Kidney epithelial cell (primary cell): Measurements from ENCODE around the gene A2M. TPM values are rescaled to one million over a fixed set of nuclear protein-coding genes. Genes with fewer than 3 reads are reported as not detected.

Experiments used
- DNase-seq: peaks from one replicate; pipeline ENCODE4 v3.0.0-alpha.2; 2010; ENCODE audit warnings: low read depth
- H3K27me3 ChIP-seq: 2 replicates; pipeline ENCODE4 v1.6.0; 2011; ENCODE audit warnings: low read length; ENCODE audit not compliant: control insufficient read depth, insufficient read depth
- H3K36me3 ChIP-seq: 2 replicates; pipeline ENCODE4 v1.5.1; 2011; ENCODE audit warnings: low read length; ENCODE audit not compliant: control insufficient read depth, insufficient read depth
- H3K4me3 ChIP-seq: 2 replicates; pipeline ENCODE4 v1.5.1; 2011; ENCODE audit warnings: low read depth, mild to moderate bottlenecking, control low read depth, low read length
- total RNA-seq: library from RNA; depleted of rRNA; stranded (reverse); fragments of >200 nt; gene quantifications from 2 replicates; pipeline ENCODE4 v1.2.3, GENCODE V29; 2015
- TF ChIP-seq, protein P1 (sequence below): IDR thresholded peaks from 2 replicates; pipeline ENCODE4 v1.5.1; 2011; ENCODE audit warnings: mild to moderate bottlenecking, moderate library complexity, low read length, control low read depth, inconsistent platforms; ENCODE audit not compliant: insufficient read depth, poor library complexity, severe bottlenecking

A2M gene
- total RNA-seq, 1 donor from 2014 or later = 5.1 TPM

DNA sequence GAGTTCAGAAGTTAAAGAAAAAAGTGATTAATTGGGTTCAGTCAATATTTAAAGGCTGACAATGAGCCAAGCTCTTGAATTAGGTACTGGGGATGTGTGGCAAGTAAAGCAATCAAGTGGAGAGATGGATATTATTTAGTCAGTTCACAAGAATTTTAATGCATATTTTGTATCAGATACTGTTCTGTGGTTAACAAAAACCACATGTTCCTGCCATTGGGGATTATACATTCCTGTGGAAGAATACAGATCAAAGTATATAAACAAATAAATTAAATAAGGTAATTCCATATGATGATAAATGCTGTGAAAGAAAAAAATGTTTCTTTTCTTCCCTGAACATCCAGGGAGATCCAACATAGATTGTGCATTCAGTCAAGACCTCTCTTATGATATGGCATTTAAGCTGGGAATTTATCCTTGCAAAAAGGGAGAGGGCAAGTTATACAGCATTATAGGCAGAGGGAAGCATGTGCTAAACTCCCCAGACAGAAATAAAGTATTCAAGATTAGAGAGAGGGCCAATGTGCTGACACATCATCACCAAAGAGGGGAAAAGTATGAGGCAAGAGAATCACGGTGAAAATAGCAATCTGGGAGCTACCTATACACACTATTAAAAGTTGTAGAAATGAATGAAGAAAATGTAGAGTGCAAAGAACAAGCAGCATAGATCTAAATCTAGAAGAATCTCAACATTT, 17.6 kb upstream of the A2M start:
- DNase-seq = no peak
- H3K27me3 ChIP-seq = no peaks in the 10 kb centered on the region
- TF ChIP-seq, protein P1, sequence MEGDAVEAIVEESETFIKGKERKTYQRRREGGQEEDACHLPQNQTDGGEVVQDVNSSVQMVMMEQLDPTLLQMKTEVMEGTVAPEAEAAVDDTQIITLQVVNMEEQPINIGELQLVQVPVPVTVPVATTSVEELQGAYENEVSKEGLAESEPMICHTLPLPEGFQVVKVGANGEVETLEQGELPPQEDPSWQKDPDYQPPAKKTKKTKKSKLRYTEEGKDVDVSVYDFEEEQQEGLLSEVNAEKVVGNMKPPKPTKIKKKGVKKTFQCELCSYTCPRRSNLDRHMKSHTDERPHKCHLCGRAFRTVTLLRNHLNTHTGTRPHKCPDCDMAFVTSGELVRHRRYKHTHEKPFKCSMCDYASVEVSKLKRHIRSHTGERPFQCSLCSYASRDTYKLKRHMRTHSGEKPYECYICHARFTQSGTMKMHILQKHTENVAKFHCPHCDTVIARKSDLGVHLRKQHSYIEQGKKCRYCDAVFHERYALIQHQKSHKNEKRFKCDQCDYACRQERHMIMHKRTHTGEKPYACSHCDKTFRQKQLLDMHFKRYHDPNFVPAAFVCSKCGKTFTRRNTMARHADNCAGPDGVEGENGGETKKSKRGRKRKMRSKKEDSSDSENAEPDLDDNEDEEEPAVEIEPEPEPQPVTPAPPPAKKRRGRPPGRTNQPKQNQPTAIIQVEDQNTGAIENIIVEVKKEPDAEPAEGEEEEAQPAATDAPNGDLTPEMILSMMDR = no peak
- H3K36me3 ChIP-seq = no peaks in the 10 kb centered on the region
- H3K4me3 ChIP-seq = no peak overlapping the region

DNA sequence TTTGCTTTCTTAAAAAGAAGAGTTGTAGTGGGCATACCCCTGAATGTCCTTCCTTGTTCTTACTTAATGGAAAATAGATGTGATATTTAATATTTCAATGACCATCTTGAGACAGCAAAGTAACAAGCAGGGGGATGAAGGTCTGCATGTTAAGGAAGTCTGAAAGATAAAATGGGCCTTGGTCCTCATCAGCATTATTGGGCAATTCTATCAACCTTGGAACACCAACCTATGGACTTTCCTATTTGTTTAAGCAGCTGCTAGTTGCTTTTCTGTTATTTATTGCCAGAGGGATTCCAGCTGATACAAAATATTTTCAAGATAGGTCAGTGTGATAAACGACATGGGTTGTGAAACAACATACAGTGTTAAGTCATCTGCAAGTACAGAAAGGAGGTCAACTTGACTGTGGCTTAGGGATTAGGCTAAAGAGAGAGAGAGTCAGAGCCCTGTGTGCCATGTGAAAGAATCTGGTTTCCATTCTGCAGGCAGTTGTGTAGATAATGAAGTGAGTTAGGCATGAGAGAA, 16.4 kb upstream of the A2M start:
- H3K27me3 ChIP-seq = no peaks in the 10 kb centered on the region
- no peak overlapping the region for H3K4me3 ChIP-seq
- TF ChIP-seq, protein P1 = no peak
- H3K36me3 ChIP-seq = no peaks in the 10 kb centered on the region
- DNase-seq = no peak

DNA sequence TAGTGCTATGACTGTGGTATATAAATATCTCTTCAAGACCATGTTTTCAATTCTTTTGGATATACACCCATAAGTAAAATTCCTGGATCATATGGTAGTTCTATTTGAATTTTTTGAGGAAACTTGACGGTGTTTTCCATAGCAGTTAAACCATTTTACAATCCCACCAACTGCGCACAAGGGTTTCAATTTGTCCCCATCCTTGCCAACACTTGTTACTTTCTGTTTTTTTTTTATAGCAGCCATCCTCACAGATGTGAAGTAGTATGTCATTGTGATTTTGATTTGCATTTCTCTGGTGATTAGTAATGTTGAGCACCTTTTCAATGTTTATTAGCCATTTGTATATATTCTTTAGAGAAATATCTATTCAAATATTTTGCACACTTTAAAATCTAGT, 14.5 kb upstream of the A2M start:
- TF ChIP-seq, protein P1 = no peak
- Histone ChIP-seq H3K4me3 (no peak overlapping the region), H3K27me3 (no peaks in the 10 kb centered on the region), H3K36me3 (no peaks in the 10 kb centered on the region)
- DNase-seq = no peak

DNA sequence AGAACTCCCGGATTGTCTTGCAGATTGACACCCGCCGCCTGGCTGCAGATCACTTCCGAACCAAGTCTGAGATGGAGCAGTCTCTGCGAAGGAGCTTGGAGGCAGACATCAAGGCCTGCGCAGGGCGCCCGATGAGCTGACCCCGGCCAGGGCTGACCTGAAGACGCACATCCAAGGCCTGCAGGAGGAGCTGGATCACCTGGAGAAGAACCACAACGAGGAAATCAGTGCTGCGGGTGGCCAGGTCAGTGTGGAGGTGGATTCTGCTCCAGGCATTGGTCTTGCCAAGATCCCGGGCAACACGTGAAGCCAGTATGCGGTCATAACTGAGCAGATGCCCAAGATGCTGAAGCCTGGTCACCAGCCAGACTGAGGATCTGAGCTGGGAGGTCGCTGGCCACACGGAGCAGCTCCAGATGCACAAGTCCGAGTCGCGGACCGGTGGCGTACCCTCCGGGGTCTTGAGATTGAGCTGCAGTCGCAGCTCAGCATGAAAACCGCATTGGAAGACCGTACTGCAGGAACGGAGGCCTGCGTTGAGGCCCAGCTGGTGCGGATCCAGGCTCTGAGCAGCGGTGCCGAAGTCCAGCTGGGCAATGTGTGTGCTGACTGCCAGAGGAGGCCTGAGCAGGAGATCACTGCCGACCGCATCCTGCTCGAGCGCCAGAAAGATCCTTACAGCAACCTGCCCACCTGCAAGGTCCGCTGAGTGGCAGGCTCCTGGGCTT, 12.4 kb upstream of the A2M start:
- no peak for DNase-seq
- H3K36me3 ChIP-seq = no peaks in the 10 kb centered on the region
- TF ChIP-seq, protein P1 = no peak
- no peaks in the 10 kb centered on the region for H3K27me3 ChIP-seq
- H3K4me3 ChIP-seq = no peak overlapping the region

DNA sequence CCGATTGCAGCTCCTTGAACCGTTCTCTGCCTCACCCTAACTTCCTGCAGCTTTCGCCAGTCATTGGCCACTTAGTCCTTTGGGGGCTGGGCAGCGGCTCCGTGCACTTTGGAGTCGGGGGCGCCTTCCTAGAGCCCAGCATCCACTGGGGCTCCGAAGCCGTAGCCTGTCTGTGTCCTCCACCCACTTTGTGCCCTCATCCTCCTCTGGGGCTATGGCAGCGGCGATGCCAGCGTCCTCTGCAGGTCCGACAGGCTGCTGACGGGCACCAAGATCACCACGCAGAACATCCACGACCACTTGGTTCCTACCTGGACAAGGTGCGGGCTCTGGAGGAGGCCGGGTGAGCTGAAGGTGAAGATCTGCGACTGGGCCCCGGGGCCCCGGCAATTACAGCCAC, 11.8 kb upstream of the A2M start:
- Histone ChIP-seq H3K36me3 (no peaks in the 10 kb centered on the region), H3K4me3 (no peak overlapping the region), H3K27me3 (no peaks in the 10 kb centered on the region)
- DNase-seq = no peak
- TF ChIP-seq, protein P1 = no peak
